HT1080 (cell line): ENCODE results near the gene ZNF69. TPM values are rescaled to one million over a fixed set of nuclear protein-coding genes. Genes with fewer than 3 reads are reported as not detected.
"Not testable (repeated sequence)": the region's sequence is repeated elsewhere in the genome, so short reads cannot be mapped to it uniquely, and the experiment has no call there.

Experiments used
- DNase-seq: peaks from one replicate; pipeline ENCODE4 v3.0.0-alpha.2; 2015; ENCODE audit warnings: low read depth
- polyA plus RNA-seq, 2 experiments: library from polyadenylated mRNA; depleted of rRNA; stranded (reverse); fragments of >200 nt; gene quantifications; 2 replicates each; pipeline ENCODE4 v1.2.3, GENCODE V29; 2015
- total RNA-seq: library from RNA; depleted of rRNA; stranded (reverse); fragments of >200 nt; shearing (Covaris generic); gene quantifications from 2 replicates; pipeline ENCODE4 v1.2.3, GENCODE V29; 2014; rRNA removed

Gene ZNF69
- total RNA-seq = not detected in 2 replicates
- polyA plus RNA-seq (2015; cell fraction: cytosol; rRNA removed) = not detected in 2 replicates
- not detected in 2 replicates for polyA plus RNA-seq (2015; cell fraction: nucleus; rRNA removed)

- no peak for DNase-seq
These were observed at the start of gene ZNF69 for GRCh38 chr19:11887611-11888531. ZNF69 (plus strand) TSS chr19:11887782; CDS start chr19:11887924, 142 bp downstream.

- DNase-seq = no peak
These were observed 43.9 kb upstream of the ZNF69 start for GRCh38 chr19:11843722-11844121.

DNA sequence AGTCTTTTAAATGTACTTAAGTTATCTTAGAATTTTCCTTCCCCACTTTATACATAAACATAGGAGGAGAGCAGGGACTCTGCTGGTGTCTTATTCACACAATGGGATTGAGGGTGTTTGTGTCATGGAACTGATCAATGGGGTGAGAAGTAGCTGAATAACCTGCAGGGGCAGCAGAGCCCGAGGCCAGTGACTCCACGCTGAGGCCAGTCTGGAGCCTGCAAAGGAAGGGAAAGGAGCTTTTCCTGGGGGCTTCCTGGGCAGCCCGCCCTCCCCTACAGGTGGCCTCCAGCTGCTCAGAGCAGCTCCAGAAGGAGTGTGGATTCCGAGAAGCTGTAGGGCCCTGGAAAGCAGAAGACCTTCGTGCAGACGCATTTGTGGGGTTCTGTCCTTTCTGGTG is 40.0 kb upstream of the ZNF69 start:
- not testable (repeated sequence) for DNase-seq

DNA sequence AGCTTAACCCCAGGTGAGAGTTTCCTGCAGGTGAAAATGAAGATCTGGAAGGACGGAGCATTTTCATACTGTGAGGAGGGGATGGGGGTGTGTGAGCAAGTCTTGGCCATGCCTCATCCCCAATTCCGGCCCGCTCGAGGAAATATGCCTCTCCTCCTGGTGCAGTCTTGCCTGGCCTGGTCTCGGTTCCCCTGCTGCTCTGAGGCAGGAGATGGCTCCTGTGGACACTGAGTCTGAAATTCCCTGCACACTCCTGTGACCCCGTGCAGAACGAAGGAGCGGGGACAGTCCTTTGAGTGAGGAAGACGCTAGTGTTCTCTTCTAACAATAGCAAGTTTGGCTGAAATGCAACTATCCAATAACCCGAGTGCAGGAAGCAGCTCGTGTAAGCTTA is 39.4 kb upstream of the ZNF69 start:
- no peak for DNase-seq

DNA sequence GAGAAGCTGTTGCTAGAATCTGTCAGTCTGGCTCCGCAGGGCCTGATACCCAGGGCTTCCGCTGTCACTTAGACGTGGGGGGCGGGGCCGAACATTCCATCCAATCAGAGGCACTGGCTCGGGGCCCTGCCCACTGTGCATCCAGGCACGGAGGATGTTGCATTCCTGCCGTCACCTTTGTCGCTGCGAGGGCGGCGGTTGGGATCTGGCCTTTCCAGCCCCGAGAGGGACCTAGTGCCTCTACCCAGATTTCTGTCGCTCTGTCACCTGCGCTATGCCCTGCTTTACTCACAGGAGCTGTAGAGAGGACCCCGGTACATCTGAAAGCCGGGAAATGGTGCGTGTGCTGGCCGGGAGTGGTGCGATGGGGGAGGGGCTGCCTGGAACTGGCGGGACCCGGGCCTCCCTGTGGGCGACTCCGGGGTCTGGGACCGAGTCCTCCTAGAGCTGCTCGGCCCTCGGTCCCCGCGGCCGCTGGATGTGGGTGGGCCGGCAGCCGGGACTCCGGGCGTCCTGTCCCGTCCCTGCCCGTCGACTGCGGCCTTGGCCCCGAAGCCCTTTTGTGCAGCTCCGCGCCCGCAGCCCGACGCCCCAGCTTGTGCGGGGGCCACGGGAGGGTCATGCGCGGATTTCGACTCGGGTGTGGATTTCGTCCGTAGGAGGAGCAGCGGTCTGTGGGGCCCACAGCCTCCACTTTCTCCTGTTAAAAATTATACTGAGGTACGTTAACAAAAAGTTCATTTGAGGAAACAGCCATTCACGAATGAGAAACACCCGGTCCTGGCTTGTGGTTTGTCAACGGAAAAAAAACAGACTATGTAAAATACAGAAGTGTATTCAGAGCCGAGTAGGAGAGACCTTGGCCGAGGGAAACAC is 38.8 kb upstream of the ZNF69 start, which contains the start of gene ZNF439:
Gene ZNF439 (plus strand): TSS at position 133 of the 876 bp plus-strand sequence. CDS start 142 bp downstream, at position 275.
- DNase-seq = no peak

- DNase-seq = not testable (repeated sequence)
These were observed 37.3 kb upstream of the ZNF69 start for GRCh38 chr19:11850289-11850688.

GRCh38 chr19:11853358-11853757 is 34.2 kb upstream of the ZNF69 start:
- DNase-seq = no peak

- DNase-seq = no peak
These were observed 30.9 kb upstream of the ZNF69 start for GRCh38 chr19:11856596-11857250.

- DNase-seq = no peak
These were observed 26.9 kb upstream of the ZNF69 start for GRCh38 chr19:11860721-11861120.

DNA sequence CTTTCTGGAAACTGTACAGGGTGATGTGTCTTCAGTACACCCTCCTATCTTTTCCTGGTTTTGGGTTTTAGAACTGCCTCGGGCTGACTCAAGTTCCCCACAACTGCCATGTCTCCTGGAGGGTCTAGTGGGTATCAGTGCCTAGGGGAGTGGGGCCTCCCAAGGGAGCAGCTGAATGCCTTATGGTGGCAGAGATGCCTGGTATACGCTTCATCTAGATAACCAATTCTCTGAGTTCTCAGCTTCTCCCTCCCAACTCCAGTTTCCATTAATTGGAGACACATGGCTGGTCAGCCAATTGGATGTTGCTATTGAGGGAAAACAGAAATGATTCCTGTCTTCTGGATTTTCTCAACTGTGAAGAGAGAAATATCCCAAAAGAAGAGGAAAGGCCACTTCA is 26.3 kb upstream of the ZNF69 start:
- DNase-seq = no peak

DNA sequence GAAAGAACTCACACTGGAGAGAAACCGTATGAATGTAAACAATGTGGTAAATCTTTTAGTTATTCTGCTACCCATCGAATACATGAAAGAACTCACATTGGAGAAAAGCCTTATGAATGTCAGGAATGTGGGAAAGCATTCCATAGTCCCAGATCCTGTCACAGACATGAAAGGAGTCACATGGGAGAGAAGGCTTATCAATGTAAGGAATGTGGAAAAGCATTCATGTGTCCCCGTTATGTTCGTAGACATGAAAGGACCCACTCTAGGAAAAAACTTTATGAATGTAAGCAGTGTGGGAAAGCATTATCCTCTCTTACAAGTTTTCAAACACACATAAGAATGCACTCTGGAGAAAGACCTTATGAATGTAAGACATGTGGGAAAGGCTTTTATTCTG is 19.8 kb upstream of the ZNF69 start:
- DNase-seq = not testable (repeated sequence)

DNA sequence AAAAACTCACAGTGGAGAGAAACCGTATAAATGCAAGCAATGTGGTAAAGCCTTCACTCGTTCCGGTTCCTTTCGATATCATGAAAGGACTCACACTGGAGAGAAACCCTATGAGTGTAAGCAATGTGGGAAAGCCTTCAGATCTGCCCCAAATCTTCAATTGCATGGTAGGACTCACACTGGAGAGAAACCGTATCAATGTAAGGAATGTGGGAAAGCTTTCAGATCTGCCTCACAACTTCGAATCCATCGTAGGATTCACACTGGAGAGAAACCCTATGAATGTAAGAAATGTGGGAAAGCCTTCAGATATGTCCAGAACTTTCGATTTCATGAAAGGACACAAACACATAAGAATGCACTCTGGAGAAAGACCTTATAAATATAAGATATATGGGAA is 19.4 kb upstream of the ZNF69 start:
- DNase-seq = no peak

DNA sequence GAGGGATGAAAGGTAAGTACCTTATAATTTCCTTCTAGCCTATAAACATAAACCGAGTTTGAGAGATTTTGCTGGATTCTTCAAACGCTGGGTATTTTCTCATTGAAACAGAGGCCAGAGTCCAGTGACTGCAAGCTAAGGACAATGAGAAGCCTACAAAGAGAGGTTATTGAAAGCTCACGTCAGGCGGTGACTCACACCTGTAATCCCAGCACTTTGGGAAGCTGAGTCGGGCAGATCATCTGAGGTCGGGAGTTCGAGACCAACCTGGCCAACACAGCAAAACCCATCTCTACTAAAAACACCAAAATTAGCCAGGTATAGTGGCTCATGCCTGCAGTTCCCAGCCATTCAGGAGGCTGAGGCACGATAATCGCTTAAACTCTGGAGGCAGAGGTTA is 15.0 kb upstream of the ZNF69 start:
- DNase-seq = no peak

DNA sequence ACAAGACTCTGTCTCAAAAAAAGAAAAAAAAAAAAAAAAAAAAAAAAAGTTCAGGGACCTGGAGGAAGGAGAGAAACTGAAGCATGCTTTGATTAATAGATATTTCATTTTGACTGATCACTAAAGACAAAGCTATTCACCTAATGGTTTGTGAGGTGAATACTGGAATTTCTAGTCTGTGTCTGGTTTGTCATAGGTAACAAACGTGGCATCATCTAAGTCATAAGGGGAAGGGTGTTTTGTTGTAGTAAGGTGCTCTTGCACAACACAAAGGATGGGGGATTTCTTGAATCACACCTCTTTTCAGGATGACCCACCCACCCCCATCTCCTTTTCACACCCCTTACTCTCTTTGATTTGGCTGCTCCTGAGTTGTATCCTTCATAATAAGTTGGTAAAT is 13.8 kb upstream of the ZNF69 start:
- no peak for DNase-seq

GRCh38 chr19:11879687-11880266 is 7.8 kb upstream of the ZNF69 start:
- DNase-seq = not testable (repeated sequence)

DNA sequence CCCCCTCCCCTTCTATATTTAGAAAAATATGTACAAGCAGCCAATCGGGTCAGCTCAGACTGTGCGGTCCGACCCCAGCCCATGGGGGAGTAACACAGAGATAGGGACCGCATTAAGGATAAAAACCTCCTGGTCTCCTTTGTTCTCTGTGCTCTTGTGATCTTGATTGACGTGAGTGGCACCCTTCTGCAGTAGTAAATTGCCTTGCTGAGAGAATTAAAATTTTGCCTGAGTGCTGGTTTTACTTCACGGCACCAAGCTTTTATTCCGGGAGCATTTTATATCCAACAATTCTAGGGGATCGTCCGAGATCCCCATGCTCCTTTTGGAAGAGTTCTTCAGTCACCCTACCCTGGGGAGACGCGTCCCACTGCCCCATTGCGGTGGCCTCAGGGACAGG is 7.0 kb upstream of the ZNF69 start:
- DNase-seq = no peak

DNA sequence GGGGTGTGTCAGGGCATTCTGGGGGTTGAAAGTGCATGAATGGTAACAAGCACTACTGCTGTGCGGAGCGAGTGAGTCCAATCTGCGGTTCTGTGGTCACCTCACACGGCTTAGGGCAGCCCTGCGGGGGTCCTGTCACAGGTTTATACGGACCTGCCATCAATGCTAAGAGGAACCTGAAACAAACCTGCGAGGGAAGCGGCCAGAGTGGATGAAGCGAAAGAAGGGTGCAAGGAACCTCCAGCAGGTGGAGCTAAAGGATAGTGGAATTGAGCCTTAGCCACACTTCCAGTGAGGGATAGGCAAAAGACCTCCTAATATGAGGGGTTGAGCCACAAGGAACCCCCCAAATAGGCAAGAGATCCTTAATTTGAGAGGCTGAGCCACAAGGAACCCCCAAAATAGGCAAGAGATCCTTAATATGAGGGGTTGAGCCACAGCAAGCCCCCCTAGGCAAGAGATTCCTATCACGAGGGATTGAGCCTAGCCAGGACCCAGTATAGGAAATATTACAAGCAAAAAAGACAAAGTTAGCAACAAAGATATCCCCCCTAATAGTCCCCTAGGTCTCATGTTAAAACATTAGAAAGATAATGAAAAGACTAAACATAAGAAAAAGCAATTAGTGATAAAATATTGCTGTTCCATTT is 6.3 kb upstream of the ZNF69 start:
- peak; percentile 27 for DNase-seq

DNA sequence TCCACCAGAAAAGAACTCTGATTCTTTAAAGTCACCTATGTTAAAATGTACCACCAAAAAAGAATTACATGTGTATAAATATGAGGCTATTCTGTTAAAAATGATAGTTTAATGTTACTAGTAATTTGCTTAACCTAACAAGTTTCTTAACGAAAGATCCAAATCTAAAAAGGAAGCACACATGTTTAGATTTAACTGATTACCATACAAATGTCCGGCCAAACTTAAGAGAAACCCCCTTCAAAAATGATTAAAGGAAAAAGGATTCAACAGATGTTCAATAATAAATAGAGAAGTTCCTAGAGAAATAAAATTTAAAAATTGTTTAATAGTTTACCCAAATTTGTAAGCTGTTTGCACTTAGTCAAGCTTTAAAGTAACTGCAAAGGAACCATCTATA is 5.0 kb upstream of the ZNF69 start:
- DNase-seq = no peak

DNA sequence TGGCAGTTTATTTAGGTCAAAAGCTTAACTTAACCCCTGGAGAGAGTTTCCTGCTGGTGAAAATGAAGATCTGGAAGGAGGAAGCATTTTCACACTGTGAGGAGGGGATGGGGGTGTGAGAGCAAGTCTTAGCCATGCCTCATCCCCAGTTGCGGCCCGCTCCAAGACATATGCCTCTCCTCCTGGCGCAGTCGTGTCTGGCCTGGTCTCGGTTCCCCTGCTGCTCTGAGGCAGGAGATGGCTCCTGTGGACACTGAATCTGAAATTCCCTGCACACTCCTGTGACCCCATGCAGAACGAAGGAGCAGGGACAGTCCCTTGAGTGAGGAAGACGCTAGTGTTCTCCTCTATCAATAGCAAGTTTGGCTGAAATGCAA is 360 bp upstream of the ZNF69 start:
- DNase-seq = no peak

DNA sequence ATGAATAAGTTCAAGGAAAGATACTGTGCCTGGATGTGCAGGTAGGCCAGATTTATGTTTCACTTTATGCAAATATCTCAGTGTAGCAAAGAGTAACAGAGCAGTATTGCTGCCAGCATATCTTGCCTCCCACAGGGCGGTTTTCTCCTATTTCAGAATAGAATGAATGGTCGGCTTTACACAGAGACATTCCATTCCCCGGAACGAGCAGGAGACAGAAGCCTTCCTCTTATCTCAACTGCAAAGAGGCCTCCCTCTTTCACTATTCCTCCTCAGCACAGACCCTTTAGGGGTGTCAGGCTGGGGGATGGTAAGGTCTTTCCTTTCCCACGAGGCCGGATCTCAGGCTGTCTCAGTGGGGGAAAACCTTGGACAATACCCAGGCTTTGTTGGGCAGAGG is 2.3 kb downstream of the ZNF69 start:
- DNase-seq = not testable (repeated sequence)
